Lung (tissue), 12 donors: ENCODE data around the gene LYPD6. TPM values are rescaled to one million over a fixed set of nuclear protein-coding genes. Genes with fewer than 3 reads are reported as not detected.
A peak's percentile ranks its signal among the peaks of the same experiment; 100 is the strongest.

Source experiments
- ATAC-seq: fragments of 200-7000 bp; cut with Tn5 transposase; one replicate; pipeline ENCODE4 v1.9.1; 2020; ENCODE audit warnings: moderate number of reproducible peaks; ENCODE audit not compliant: insufficient read depth, low FRiP score
- DNase-seq, 3 donors: peaks; one replicate each; pipeline ENCODE4 v3.0.0-alpha.2; 2013 to 2017
- H3K27ac ChIP-seq, 2 donors: one replicate each; pipeline ENCODE4 v1.5.1; 2013; ENCODE audit warnings: mild to moderate bottlenecking in 2 of 2, moderate library complexity in 2 of 2, control low read depth in 1 of 2, inconsistent platforms in 1 of 2, low read depth in 1 of 2, low read length in 1 of 2
- H3K27me3 ChIP-seq, 3 donors: one replicate each; pipeline ENCODE4 v1.5.1; 2013; ENCODE audit warnings: low read length in 2 of 3; ENCODE audit not compliant: control insufficient read depth in 3 of 3, insufficient read depth in 3 of 3
- H3K36me3 ChIP-seq, 4 donors: one replicate each; pipeline ENCODE4 v1.5.1; 2013; ENCODE audit warnings: low read length in 4 of 4, mild to moderate bottlenecking in 1 of 4, moderate library complexity in 1 of 4; ENCODE audit not compliant: control insufficient read depth in 4 of 4, insufficient read depth in 4 of 4
- H3K4me1 ChIP-seq, 5 donors: one replicate each; pipeline ENCODE4 v1.5.1; 2013; ENCODE audit warnings: low read length in 5 of 5, mild to moderate bottlenecking in 2 of 5, moderate library complexity in 1 of 5; ENCODE audit not compliant: control insufficient read depth in 5 of 5, insufficient read depth in 5 of 5
- H3K4me3 ChIP-seq: one replicate; pipeline ENCODE4 v1.5.1; 2013; ENCODE audit warnings: mild to moderate bottlenecking, control low read depth, moderate library complexity
- H3K9ac ChIP-seq, 2 donors: one replicate each; pipeline ENCODE4 v1.5.1; 2013; ENCODE audit warnings: low read length in 2 of 2, control low read depth in 1 of 2; ENCODE audit not compliant: insufficient read depth in 1 of 2
- H3K9me3 ChIP-seq, 4 donors: one replicate each; pipeline ENCODE4 v1.5.1; 2013; ENCODE audit warnings: low read length in 3 of 4, mild to moderate bottlenecking in 1 of 4, moderate library complexity in 1 of 4; ENCODE audit not compliant: control insufficient read depth in 4 of 4, insufficient read depth in 3 of 4
- WGBS, 2 donors: extraction: QIAGEN DNeasy Blood & Tissue Kit; methylation state at CpG; one replicate each; pipeline ENCODE4 v1.1.7; 2013; 5-methylcytosine and 5-hydroxymethylcytosine counted together
- polyA plus RNA-seq, 2 donors: library from polyadenylated mRNA; stranded (reverse); fragments of 200-250 nt; gene quantifications; one replicate each; pipeline ENCODE4 v1.2.1, GENCODE V29; 2013
- total RNA-seq, 2 donors: library from RNA; depleted of rRNA in 1 of 2; stranded (reverse); fragments of >200 nt in 1 of 2; gene quantifications; one replicate each; pipeline ENCODE4 v1.2.1, GENCODE V29; 2014 to 2021
- TF ChIP-seq, protein P1 (sequence below): IDR thresholded peaks from 2 replicates; pipeline ENCODE4 v1.5.1; 2012; ENCODE audit warnings: mild to moderate bottlenecking; ENCODE audit errors: control extremely low read depth, extremely low read depth
- donor health status: control.
- donor health status: control.
- donor health status: Bipolar disorder and iron deficiency.
- donor health status: healthy.
- donor health status: DM: yes; HTN: yes; CAD: no.

Gene LYPD6
- total and polyA plus RNA-seq, 4 donors: 0.16 to 6.3 (median 0.48) TPM

DNA sequence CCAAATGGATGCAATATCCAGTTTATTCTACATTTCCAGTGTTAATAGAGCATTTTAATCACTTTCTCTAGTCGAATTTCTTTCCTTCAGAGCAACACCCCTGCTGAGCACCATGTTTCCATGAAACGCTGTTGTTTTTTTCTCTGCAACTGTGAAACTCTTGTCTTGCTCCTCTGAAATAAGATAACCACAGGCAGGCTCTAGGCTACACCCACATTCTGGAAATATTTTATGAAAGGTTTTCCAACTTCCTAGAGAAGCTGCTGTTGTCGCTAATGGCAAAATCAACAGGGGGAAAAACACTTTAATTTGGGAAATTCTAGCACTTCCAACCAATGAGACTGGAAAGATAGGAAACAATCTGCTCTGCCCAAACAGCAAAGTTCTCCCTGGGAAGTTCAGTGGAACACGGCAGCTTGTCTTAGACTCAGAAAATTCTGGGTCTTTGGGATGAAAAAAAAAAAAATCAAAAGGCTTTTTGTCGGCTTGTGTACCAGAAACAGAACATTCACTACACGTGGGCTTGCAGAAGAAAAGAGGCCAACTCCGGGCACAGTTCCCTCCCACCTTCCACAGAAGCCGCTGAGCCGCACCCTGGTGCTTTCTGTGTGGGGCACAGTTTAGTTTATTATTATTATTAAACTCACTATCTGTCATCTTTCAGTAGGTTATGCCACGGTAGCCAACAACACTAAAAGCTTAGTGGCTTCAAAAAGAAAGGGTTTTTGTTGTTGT, 158.5 kb downstream of the LYPD6 start:
- Histone ChIP-seq H3K9me3 (peaks cover 0 to 4% (median under 1%) of the 10 kb centered on the region in 4 donors), H3K9ac (no peak overlapping the region), H3K27ac (no peak overlapping the region), H3K27me3 (peaks cover 0 to 11% (median 0%) of the 10 kb centered on the region in 3 donors), H3K36me3 (no peaks in the 10 kb centered on the region), H3K4me1 (peaks cover 0 to 6% (median 0%) of the 10 kb centered on the region in 5 donors), H3K4me3 (no peak overlapping the region)
- WGBS, 2 donors: 66 to 74% methylated on average over 10 of the region's 10 CpGs
- no peak for DNase-seq
- TF ChIP-seq, protein P1, sequence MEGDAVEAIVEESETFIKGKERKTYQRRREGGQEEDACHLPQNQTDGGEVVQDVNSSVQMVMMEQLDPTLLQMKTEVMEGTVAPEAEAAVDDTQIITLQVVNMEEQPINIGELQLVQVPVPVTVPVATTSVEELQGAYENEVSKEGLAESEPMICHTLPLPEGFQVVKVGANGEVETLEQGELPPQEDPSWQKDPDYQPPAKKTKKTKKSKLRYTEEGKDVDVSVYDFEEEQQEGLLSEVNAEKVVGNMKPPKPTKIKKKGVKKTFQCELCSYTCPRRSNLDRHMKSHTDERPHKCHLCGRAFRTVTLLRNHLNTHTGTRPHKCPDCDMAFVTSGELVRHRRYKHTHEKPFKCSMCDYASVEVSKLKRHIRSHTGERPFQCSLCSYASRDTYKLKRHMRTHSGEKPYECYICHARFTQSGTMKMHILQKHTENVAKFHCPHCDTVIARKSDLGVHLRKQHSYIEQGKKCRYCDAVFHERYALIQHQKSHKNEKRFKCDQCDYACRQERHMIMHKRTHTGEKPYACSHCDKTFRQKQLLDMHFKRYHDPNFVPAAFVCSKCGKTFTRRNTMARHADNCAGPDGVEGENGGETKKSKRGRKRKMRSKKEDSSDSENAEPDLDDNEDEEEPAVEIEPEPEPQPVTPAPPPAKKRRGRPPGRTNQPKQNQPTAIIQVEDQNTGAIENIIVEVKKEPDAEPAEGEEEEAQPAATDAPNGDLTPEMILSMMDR: no peak
- no peak for ATAC-seq

DNA sequence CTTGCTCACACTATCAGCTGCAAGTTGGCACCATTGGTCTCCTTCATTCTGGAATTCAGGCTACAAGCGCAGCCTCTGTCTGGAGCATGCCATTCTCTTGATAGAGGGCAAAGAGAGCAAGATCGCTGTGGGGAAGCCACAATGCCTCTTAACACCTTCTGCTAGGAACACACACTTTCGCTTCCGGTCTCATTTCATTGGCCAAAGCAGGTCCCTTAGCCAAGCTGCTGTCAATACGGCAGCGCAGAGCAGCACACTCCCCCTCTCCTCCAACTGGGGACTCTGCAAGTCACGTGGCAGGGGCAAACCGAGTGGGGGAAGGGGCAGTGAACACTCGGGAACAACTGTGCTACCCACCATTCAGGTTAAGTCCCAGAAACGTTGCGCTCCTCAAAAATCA, 159.1 kb downstream of the LYPD6 start:
- Histone ChIP-seq H3K9me3 (peaks cover 0 to 4% (median 1%) of the 10 kb centered on the region in 4 donors), H3K9ac (no peak overlapping the region), H3K36me3 (no peaks in the 10 kb centered on the region), H3K27me3 (peaks cover 0 to 11% (median 0%) of the 10 kb centered on the region in 3 donors), H3K27ac (no peak overlapping the region), H3K4me1 (peaks cover 0 to 6% (median 0%) of the 10 kb centered on the region in 5 donors), H3K4me3 (no peak overlapping the region)
- 69 to 73% methylated on average over 11 of the region's 11 CpGs for WGBS, 2 donors
- TF ChIP-seq, protein P1: no peak
- ATAC-seq (no peak), DNase-seq (no peak)

DNA sequence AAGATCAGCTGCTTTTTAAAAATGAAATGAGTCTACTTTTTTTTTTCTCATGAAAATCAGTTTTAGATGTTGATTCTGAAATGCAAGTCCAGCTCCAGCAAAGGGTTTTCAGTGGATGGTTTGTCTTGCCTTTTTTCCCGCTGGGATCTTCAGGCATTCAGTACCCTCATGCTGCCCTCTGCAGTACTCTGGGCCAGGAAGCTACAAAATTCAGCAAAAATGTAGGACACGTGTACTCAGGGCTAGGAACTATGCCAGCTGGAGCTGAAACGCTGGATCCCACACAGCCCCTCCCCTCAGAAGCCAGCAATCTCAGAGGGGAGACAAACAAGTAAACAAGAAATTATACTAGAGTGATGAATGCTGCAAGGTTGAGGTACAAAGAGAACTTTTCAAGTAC, 159.9 kb downstream of the LYPD6 start:
- ATAC-seq: no peak
- TF ChIP-seq, protein P1: no peak
- H3K36me3 ChIP-seq: no peaks in the 10 kb centered on the region
- peaks cover 0 to 11% (median 0%) of the 10 kb centered on the region in 3 donors for H3K27me3 ChIP-seq
- peak; percentile 71 to 88 (median 87) for DNase-seq
- no peak overlapping the region for H3K4me3 ChIP-seq
- H3K9ac ChIP-seq: no peak overlapping the region
- H3K9me3 ChIP-seq: peaks cover 0 to 4% (median 1%) of the 10 kb centered on the region in 4 donors
- no peak overlapping the region for H3K27ac ChIP-seq
- WGBS, 2 donors: 17 to 41% methylated on average over 3 of the region's 3 CpGs
- H3K4me1 ChIP-seq: peaks cover 0 to 6% (median 0%) of the 10 kb centered on the region in 5 donors
